Heart left ventricle (tissue), 16 donors: Measurements from ENCODE around the gene RAB33B. TPM values are rescaled to one million over a fixed set of nuclear protein-coding genes. Genes with fewer than 3 reads are reported as not detected.

ENCODE experiments used
- ATAC-seq, 4 donors: fragments of 200-7000 bp; cut with Tn5 transposase; one replicate each; pipeline ENCODE4 v1.9.1; 2020 to 2022; ENCODE audit warnings: moderate library complexity in 4 of 4, mild to moderate bottlenecking in 3 of 4, moderate number of reproducible peaks in 1 of 4
- DNase-seq, 5 donors: peaks; one replicate each; pipeline ENCODE4 v3.0.0-alpha.2; 2020
- H3K27ac ChIP-seq, 12 donors: fragments of 200-600 bp; sonication (generic) in 4 of 12; one replicate each; pipeline versions ENCODE4 v1.5.0 to v1.8.0; 2016 to 2022; ENCODE audit warnings: mild to moderate bottlenecking in 2 of 12
- H3K27me3 ChIP-seq, 9 donors: fragments of 200-600 bp; sonication (generic) in 2 of 9; one replicate each; pipeline versions ENCODE4 v1.5.1 to v1.8.0; 2016 to 2022; ENCODE audit warnings: mild to moderate bottlenecking in 3 of 9
- H3K36me3 ChIP-seq, 9 donors: fragments of 200-600 bp; sonication (generic) in 2 of 9; one replicate each; pipeline versions ENCODE4 v1.5.0 to v1.8.0; 2018 to 2022; ENCODE audit warnings: mild to moderate bottlenecking in 2 of 9
- H3K4me1 ChIP-seq, 12 donors: fragments of 200-600 bp; sonication (generic) in 4 of 12; one replicate each; pipeline versions ENCODE4 v1.5.0 to v1.8.0; 2016 to 2022; ENCODE audit warnings: mild to moderate bottlenecking in 3 of 12
- H3K4me3 ChIP-seq, 12 donors: fragments of 200-600 bp; sonication (generic) in 4 of 12; one replicate each; pipeline versions ENCODE4 v1.5.0 to v1.8.0; 2017 to 2022; ENCODE audit warnings: mild to moderate bottlenecking in 9 of 12, moderate library complexity in 4 of 12
- H3K9me3 ChIP-seq, 12 donors: fragments of 200-600 bp; sonication (generic) in 4 of 12; one replicate each; pipeline versions ENCODE4 v1.5.0 to v1.8.0; 2016 to 2022; ENCODE audit warnings: mild to moderate bottlenecking in 1 of 12
- POLR2A ChIP-seq, 2 donors: fragments of 450-650 bp; IDR thresholded peaks; one replicate each; pipeline ENCODE4 v1.6.1; 2017; ENCODE audit warnings: antibody characterized with exemption in 2 of 2, mild to moderate bottlenecking in 2 of 2, moderate library complexity in 2 of 2
- WGBS, 4 donors: extraction: QIAGEN DNeasy Blood & Tissue Kit in 2 of 4; methylation state at CpG; one replicate each; pipeline versions ENCODE4 v1.1.5 to v1.1.7; 2013 to 2018; 5-methylcytosine and 5-hydroxymethylcytosine counted together
- intact Hi-C, 10 donors: fragments of 100-400 bp; cut with DNase I; formaldehyde crosslinking; loops; one replicate each; pipeline versions ENCODE4 v1.11.1 to v1.14.2; 2022
- polyA plus RNA-seq, 2 donors: library from polyadenylated mRNA; stranded (reverse); fragments of 200-250 nt; gene quantifications; one replicate each; pipeline ENCODE4 v1.2.3, GENCODE V29; 2013
- total RNA-seq, 9 donors: library from RNA; depleted of rRNA in 2 of 9; stranded (reverse); fragments of >200 nt in 2 of 9; fragmentation: NEBNext Ultra II Directional in 3 of 9; extraction: Animal tissue kit (Norgen Biotek cat#: 25700) in 3 of 9; gene quantifications; one replicate each; pipeline versions ENCODE4 v1.1.0 to v1.2.4, GENCODE V29; 2016 to 2023
- TF ChIP-seq, protein P1 (sequence below), 12 donors: fragments of 200-600 bp; sonication (generic) in 4 of 12; IDR thresholded peaks; one replicate each; pipeline versions ENCODE4 v1.5.0 to v1.8.0; 2018 to 2022; ENCODE audit warnings: antibody characterized with exemption in 12 of 12, mild to moderate bottlenecking in 5 of 12
- donor health status: ischemic (EF 13 %, LVEDD 7.1; RV severe dilation, severe dysfunction).
- donor health status: healthy with polysubstance abuse.
- donor health status: DM: no; HTN: yes; CAD: no.
- donor health status: DM: no; HTN: no; CAD: no.
- donor health status: ischemic (EF 25% LVEDD 6.9; RV normal size, moderate dysfunction).
- donor health status: ischemic (EF 25% LVEDD 5.7; RV mildly dilated, moderate dysfunction).
- donor health status: healthy.
- donor health status: DM: yes; HTN: yes; CAD: no.
- donor health status: ischemic (EF 35%, LVEDD 5.7; RV mildly dilated, moderate dysfunction).
- donor health status: nonischemic (EF 11% LVEDD 7.7; RV severe dilation, severe dysfunction).
- donor health status: DM: yes; HTN: yes; CAD: no.
- donor health status: PGD.
- donor health status: ischemic (EF 29% LVEDD 5.4; RV normal size, mild dysfunction).
- donor health status: nonischemic (EF 23%, LVEDD 6.1; RV moderate dilation, normal function).

RAB33B gene
- total and polyA plus RNA-seq, 11 donors: 2.3 to 9.4 (median 6.6) TPM

DNA sequence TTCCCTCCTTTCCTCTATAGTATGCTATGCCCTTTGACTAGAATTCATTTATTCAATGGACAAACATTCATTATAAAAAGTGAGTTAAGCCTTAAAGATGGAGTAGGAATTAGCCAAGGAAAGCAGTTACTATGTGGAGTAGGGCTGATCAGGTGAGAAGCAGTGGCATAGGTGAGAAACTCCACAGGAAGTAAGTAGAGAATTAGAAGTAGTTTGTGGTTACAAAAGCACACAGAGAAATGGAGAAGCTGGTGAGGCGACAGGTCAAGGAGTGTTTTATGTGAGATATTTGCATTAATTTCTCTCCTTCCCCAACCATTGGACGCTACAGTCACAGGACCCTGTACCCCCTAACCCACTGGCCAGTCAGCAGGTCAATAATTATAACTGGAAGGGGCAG, 71.5 kb downstream of the RAB33B start:
- TF ChIP-seq, protein P1, sequence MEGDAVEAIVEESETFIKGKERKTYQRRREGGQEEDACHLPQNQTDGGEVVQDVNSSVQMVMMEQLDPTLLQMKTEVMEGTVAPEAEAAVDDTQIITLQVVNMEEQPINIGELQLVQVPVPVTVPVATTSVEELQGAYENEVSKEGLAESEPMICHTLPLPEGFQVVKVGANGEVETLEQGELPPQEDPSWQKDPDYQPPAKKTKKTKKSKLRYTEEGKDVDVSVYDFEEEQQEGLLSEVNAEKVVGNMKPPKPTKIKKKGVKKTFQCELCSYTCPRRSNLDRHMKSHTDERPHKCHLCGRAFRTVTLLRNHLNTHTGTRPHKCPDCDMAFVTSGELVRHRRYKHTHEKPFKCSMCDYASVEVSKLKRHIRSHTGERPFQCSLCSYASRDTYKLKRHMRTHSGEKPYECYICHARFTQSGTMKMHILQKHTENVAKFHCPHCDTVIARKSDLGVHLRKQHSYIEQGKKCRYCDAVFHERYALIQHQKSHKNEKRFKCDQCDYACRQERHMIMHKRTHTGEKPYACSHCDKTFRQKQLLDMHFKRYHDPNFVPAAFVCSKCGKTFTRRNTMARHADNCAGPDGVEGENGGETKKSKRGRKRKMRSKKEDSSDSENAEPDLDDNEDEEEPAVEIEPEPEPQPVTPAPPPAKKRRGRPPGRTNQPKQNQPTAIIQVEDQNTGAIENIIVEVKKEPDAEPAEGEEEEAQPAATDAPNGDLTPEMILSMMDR (IDR thresholded peaks at IDR 0.05): no peak
- TF ChIP-seq POLR2A (IDR thresholded peaks at IDR 0.05): no peak
- Histone ChIP-seq H3K9me3 (no peaks in the 10 kb centered on the region), H3K4me3 (no peak overlapping the region), H3K4me1 (peaks cover 0 to 27% (median 6%) of the 10 kb centered on the region in 12 donors), H3K27ac (no peak overlapping the region), H3K27me3 (no peaks in the 10 kb centered on the region), H3K36me3 (peaks cover 0 to 94% (median 76%) of the 10 kb centered on the region in 9 donors)
- DNase-seq: no peak
- 45 to 49% (median 47%) methylated on average over 2 of the region's 2 CpGs for WGBS, 4 donors
- intact Hi-C loops: no loop called here
- ATAC-seq: no peak

Other genes starting within 250 kb of the RAB33B start
- gene MGARP, start 173.9 kb upstream of the RAB33B start, total RNA-seq: 1 to 10 TPM in 4 of 9 donors, under 1 TPM in 5; 0.48 to 7.8 (median 0.98) TPM
- gene MGARP, start 173.9 kb upstream of the RAB33B start, polyA plus RNA-seq: 1 to 10 TPM in 1 of 2 donors, under 1 TPM in 1; 0.83 to 1.6 TPM
- 10 to 100 TPM; 18.6 to 50.8 (median 33.0) TPM for gene NAA15, start 152.6 kb upstream of the RAB33B start, total RNA-seq
- 10 to 100 TPM in 1 of 2 donors, 1 to 10 TPM in 1; 8.7 to 26.1 TPM for gene NAA15, start 152.6 kb upstream of the RAB33B start, polyA plus RNA-seq
- gene NDUFC1, start 151.6 kb upstream of the RAB33B start, total RNA-seq: 100 to 1,000 TPM in 8 of 9 donors, 10 to 100 TPM in 1; 85.0 to 221 (median 178) TPM
- 100 to 1,000 TPM; 168 to 376 TPM for gene NDUFC1, start 151.6 kb upstream of the RAB33B start, polyA plus RNA-seq
- gene SETD7, start 102.1 kb downstream of the RAB33B start, total RNA-seq: 10 to 100 TPM; 47.1 to 78.6 (median 61.9) TPM
- gene SETD7, start 102.1 kb downstream of the RAB33B start, polyA plus RNA-seq: 10 to 100 TPM; 11.2 to 34.3 TPM
- gene MGST2, start 211.7 kb downstream of the RAB33B start, total RNA-seq: 100 to 1,000 TPM in 7 of 9 donors, 10 to 100 TPM in 2; 94.7 to 122 (median 105) TPM
- gene MGST2, start 211.7 kb downstream of the RAB33B start, polyA plus RNA-seq: 100 to 1,000 TPM in 1 of 2 donors, 10 to 100 TPM in 1; 86.6 to 209 TPM